WTC11 (cell line): ENCODE results near the gene ATXN1L. TPM values are rescaled to one million over a fixed set of nuclear protein-coding genes. Genes with fewer than 3 reads are reported as not detected.

Source experiments
- ATAC-seq: fragments of 200-7000 bp; cut with Tn5 transposase; 2 replicates; pipeline ENCODE4 v1.10.0; 2021; ENCODE audit warnings: mild to moderate bottlenecking, moderate library complexity
- CTCF ChIA-PET: fragments of 300-600 bp; sonication (Branson Sonifier 250); formaldehyde crosslinking; loops from one replicate; lab custom pipeline; 2021; ENCODE audit warnings: antibody characterized with exemption; lab: Charles Lee
- POLR2A ChIA-PET: fragments of 350-600 bp; sonication (Branson Sonifier 250); formaldehyde crosslinking; loops from one replicate; lab custom pipeline; 2021; ENCODE audit warnings: antibody characterized with exemption; lab: Charles Lee
- DNase-seq: peaks from one replicate; pipeline ENCODE4 v3.0.0; 2021; ENCODE audit warnings: low spot score
- H3K27ac Mint-ChIP-seq: 2 replicates; pipeline ENCODE4 v1.8.0; 2021; ENCODE audit warnings: mixed read lengths
- H3K27me3 Mint-ChIP-seq: 2 replicates; pipeline ENCODE4 v1.8.0; 2021; ENCODE audit warnings: low read depth, mild to moderate bottlenecking, moderate library complexity, mixed read lengths
- H3K36me3 Mint-ChIP-seq: 2 replicates; pipeline ENCODE4 v1.8.0; 2021; ENCODE audit warnings: mixed read lengths
- H3K4me1 Mint-ChIP-seq: 2 replicates; pipeline ENCODE4 v1.8.0; 2022; ENCODE audit warnings: mixed read lengths
- H3K4me3 Mint-ChIP-seq: 2 replicates; pipeline ENCODE4 v1.8.0; 2021; ENCODE audit warnings: mild to moderate bottlenecking, moderate library complexity, mixed read lengths
- H3K9me3 Mint-ChIP-seq: 2 replicates; pipeline ENCODE4 v1.8.0; 2021; ENCODE audit warnings: mixed read lengths
- AR ChIP-seq: fragments of 250-450 bp; sonication (Bioruptor Pico); IDR thresholded peaks from 2 replicates; pipeline ENCODE4 v1.9.0; 2021; ENCODE audit warnings: mild to moderate bottlenecking
- ATF1 ChIP-seq: sonication (generic); formaldehyde crosslinking; IDR thresholded peaks from 2 replicates; pipeline ENCODE4 v1.8.1; 2023; ENCODE audit warnings: mild to moderate bottlenecking, moderate library complexity, missing genetic modification reagents
- ATF3 ChIP-seq: sonication (generic); formaldehyde crosslinking; conservative IDR thresholded peaks from 2 replicates; pipeline ENCODE4 v1.8.1; 2022; ENCODE audit warnings: mild to moderate bottlenecking, missing genetic modification reagents
- CREB1 ChIP-seq: sonication (generic); formaldehyde crosslinking; IDR thresholded peaks from 2 replicates; pipeline ENCODE4 v1.8.0; 2023; ENCODE audit warnings: mild to moderate bottlenecking, missing genetic modification reagents
- E2F5 ChIP-seq: sonication (generic); formaldehyde crosslinking; IDR thresholded peaks from 2 replicates; pipeline ENCODE4 v1.8.1; 2022; ENCODE audit warnings: mild to moderate bottlenecking, moderate library complexity, missing genetic modification reagents
- ELF4 ChIP-seq: sonication (generic); formaldehyde crosslinking; IDR thresholded peaks from 2 replicates; pipeline ENCODE4 v1.8.1; 2022; ENCODE audit warnings: low read depth, mild to moderate bottlenecking, moderate library complexity, missing genetic modification reagents
- ESRRA ChIP-seq: sonication (generic); formaldehyde crosslinking; IDR thresholded peaks from 2 replicates; pipeline ENCODE4 v1.8.1; 2022; ENCODE audit warnings: mild to moderate bottlenecking, missing genetic modification reagents, borderline replicate concordance
- FOXK1 ChIP-seq: sonication (generic); formaldehyde crosslinking; IDR thresholded peaks from 2 replicates; pipeline ENCODE4 v1.8.0; 2022; ENCODE audit warnings: mild to moderate bottlenecking, moderate library complexity, missing genetic modification reagents
- IRF1 ChIP-seq: sonication (generic); formaldehyde crosslinking; IDR thresholded peaks from 2 replicates; pipeline ENCODE4 v1.8.0; 2023; ENCODE audit warnings: missing genetic modification reagents
- JAZF1 ChIP-seq: fragments of 250-450 bp; sonication (Bioruptor Pico); IDR thresholded peaks from 2 replicates; pipeline ENCODE4 v1.9.0; 2021; ENCODE audit warnings: moderate library complexity, mild to moderate bottlenecking, inconsistent platforms
- NFATC4 ChIP-seq: fragments of 250-450 bp; sonication (Bioruptor Pico); IDR thresholded peaks from 2 replicates; pipeline ENCODE4 v1.9.0; 2021; ENCODE audit warnings: mild to moderate bottlenecking
- PRDM15 ChIP-seq: sonication (generic); formaldehyde crosslinking; IDR thresholded peaks from 2 replicates; pipeline ENCODE4 v1.8.0; 2022; ENCODE audit warnings: missing genetic modification reagents
- PRRX2 ChIP-seq: fragments of 250-450 bp; sonication (Bioruptor Pico); IDR thresholded peaks from 2 replicates; pipeline ENCODE4 v1.8.0; 2021; ENCODE audit warnings: mild to moderate bottlenecking
- SMAD3 ChIP-seq: sonication (generic); formaldehyde crosslinking; IDR thresholded peaks from 2 replicates; pipeline ENCODE4 v1.8.0; 2022; ENCODE audit warnings: missing genetic modification reagents, mild to moderate bottlenecking, borderline replicate concordance
- SMAD4 ChIP-seq: sonication (generic); formaldehyde crosslinking; IDR thresholded peaks from 2 replicates; pipeline ENCODE4 v1.8.0; 2022; ENCODE audit warnings: mild to moderate bottlenecking, missing genetic modification reagents
- SOX15 ChIP-seq: fragments of 250-450 bp; sonication (Bioruptor Pico); IDR thresholded peaks from 2 replicates; pipeline ENCODE4 v1.9.0; 2021; ENCODE audit warnings: mild to moderate bottlenecking
- SP1 ChIP-seq: sonication (generic); formaldehyde crosslinking; conservative IDR thresholded peaks from 2 replicates; pipeline ENCODE4 v1.8.1; 2022; ENCODE audit warnings: missing genetic modification reagents
- ZNF317 ChIP-seq: sonication (generic); formaldehyde crosslinking; IDR thresholded peaks from 2 replicates; pipeline ENCODE4 v1.8.1; 2023; ENCODE audit warnings: low read depth, mild to moderate bottlenecking, moderate library complexity, missing genetic modification reagents, borderline replicate concordance
- total RNA-seq: library from RNA; stranded (reverse); gene quantifications from 3 replicates; pipeline ENCODE4 v1.2.3, GENCODE V29; 2021
- TF ChIP-seq, protein P1 (sequence below): sonication (generic); formaldehyde crosslinking; IDR thresholded peaks from 2 replicates; pipeline ENCODE4 v1.8.0; 2023; ENCODE audit warnings: mild to moderate bottlenecking, missing genetic modification reagents
- TF ChIP-seq, protein P2 (sequence below): sonication (generic); formaldehyde crosslinking; IDR thresholded peaks from 2 replicates; pipeline ENCODE4 v1.8.1; 2023; ENCODE audit warnings: mild to moderate bottlenecking, missing genetic modification reagents, moderate library complexity

The ATXN1L gene
- total RNA-seq, 1 experiment from 2014 or later: 23.2 TPM

- ATAC-seq: no peak
- Mint-ChIP-seq H3K9me3 (no peaks in the 10 kb centered on the region), H3K4me1 (no peaks in the 10 kb centered on the region), H3K4me3 (no peak overlapping the region), H3K36me3 (no peaks in the 10 kb centered on the region), H3K27ac (no peak overlapping the region), H3K27me3 (peaks cover 2% of the 10 kb centered on the region; the same call in 1 of the 2 replicates)
- ChIA-PET POLR2A (no interaction called here), CTCF (interaction anchor here (0.7 kb wide), 1 partner anchor 122 kb away, joined by 3 read pairs; no protein-coding TSS in a partner anchor)
- no peak for DNase-seq
- TF ChIP-seq ATF3 (CRISPR knock-in tag) (no peak), SP1 (CRISPR knock-in tag) (no peak), SMAD3 (CRISPR knock-in tag) (no peak), E2F5 (CRISPR knock-in tag) (no peak), CREB1 (CRISPR knock-in tag) (no peak), NFATC4 (CRISPR knock-in tag) (no peak), ELF4 (CRISPR knock-in tag) (no peak), JAZF1 (CRISPR knock-in tag) (no peak), SMAD4 (CRISPR knock-in tag) (no peak), AR (CRISPR knock-in tag) (no peak), ATF1 (no peak), SOX15 (CRISPR knock-in tag) (no peak), ZNF317 (no peak), ESRRA (CRISPR knock-in tag) (no peak), PRRX2 (CRISPR knock-in tag) (no peak), PRDM15 (no peak), FOXK1 (CRISPR knock-in tag) (no peak), IRF1 (CRISPR knock-in tag) (no peak)
- TF ChIP-seq, protein P1, sequence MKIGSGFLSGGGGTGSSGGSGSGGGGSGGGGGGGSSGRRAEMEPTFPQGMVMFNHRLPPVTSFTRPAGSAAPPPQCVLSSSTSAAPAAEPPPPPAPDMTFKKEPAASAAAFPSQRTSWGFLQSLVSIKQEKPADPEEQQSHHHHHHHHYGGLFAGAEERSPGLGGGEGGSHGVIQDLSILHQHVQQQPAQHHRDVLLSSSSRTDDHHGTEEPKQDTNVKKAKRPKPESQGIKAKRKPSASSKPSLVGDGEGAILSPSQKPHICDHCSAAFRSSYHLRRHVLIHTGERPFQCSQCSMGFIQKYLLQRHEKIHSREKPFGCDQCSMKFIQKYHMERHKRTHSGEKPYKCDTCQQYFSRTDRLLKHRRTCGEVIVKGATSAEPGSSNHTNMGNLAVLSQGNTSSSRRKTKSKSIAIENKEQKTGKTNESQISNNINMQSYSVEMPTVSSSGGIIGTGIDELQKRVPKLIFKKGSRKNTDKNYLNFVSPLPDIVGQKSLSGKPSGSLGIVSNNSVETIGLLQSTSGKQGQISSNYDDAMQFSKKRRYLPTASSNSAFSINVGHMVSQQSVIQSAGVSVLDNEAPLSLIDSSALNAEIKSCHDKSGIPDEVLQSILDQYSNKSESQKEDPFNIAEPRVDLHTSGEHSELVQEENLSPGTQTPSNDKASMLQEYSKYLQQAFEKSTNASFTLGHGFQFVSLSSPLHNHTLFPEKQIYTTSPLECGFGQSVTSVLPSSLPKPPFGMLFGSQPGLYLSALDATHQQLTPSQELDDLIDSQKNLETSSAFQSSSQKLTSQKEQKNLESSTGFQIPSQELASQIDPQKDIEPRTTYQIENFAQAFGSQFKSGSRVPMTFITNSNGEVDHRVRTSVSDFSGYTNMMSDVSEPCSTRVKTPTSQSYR: no peak
- TF ChIP-seq, protein P2, sequence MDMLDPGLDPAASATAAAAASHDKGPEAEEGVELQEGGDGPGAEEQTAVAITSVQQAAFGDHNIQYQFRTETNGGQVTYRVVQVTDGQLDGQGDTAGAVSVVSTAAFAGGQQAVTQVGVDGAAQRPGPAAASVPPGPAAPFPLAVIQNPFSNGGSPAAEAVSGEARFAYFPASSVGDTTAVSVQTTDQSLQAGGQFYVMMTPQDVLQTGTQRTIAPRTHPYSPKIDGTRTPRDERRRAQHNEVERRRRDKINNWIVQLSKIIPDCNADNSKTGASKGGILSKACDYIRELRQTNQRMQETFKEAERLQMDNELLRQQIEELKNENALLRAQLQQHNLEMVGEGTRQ (CRISPR knock-in tag): no peak
These were observed 5.7 kb upstream of the ATXN1L start for GRCh38 chr16:71840052-71840451.
